ENCODE measurements around the gene ZMYND8. TPM values are rescaled to one million over a fixed set of nuclear protein-coding genes. Genes with fewer than 3 reads are reported as not detected.

ZMYND8 gene
- total and polyA plus RNA-seq, 2 donors (not counting 1 experiment from before 2014, with no cell fraction given): 12.6 to 13.0 TPM

DNA sequence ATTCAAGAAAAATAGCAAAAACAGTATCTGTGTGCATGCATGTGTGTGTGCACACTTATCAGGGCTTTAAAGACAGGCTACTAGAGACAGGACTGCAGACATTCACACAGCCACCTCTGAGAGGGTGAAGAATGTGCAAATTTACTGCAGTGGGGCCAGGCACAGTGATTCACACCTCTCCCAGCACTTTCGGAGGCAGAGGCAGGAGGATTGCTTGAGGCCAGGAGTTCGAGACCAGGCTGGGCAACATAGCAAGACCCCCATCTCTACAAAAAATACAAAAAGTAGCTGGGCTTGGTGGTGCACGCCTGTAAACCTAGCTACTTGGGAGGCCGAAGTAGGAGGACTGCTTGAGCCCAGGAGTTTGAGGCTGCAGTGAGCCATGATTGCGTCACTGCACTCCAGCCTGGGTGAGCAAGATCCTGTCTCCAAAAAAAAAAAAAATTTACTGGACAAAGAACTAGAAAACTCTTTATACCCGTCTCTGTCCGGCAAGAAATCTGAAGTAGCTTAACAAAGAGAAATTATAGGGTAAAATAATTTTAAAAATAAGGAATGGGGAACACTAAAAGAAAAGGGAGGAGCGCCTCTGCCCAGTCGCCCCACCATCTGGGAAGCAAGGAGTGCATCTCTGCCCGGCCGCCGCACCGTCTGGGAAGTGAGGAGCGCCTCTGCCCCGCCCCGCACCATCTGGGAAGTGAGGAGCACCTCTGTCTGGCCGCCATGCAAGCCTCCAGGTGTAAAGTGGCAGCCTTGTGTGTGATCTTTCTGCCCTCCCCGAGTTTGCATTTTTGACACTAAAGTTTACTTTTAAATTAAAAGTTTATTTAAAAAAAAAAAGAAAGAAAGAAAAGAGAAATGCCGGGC lies 105.1 kb downstream of the ZMYND8 start:
- H3K79me2 ChIP-seq (ENCODE audit: control insufficient read depth, insufficient read depth, low read length): no peaks in the 10 kb centered on the region
- no peak overlapping the region for H3K4me3 ChIP-seq (replicated peaks in 1 of 4; ENCODE audit: control extremely low read depth in 1 of 4, insufficient read depth in 1 of 4, low read depth in 3 of 4, low read length in 4 of 4)
- H3K36me3 ChIP-seq (ENCODE audit: control insufficient read depth, insufficient read depth, low read length): peaks cover 8% of the 10 kb centered on the region

DNA sequence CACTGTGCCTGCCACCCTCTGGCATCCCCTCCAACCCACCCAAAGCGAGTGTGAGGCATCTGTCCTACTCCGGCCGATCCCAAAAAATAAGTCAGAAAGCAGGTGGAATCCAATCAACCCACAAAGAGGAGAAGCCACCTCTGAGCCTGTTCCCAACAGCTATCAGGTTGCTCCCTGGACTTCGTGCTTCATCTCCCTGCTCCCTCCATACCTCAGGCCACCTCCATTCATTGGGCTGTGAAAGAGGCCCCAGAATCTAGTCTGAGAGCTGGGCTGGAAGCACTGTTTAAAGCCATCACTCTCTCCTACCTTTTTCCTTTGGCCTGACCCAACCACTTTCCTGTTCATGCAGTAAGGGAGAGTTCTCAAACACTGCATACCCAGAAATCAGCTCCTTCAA lies 106.1 kb downstream of the ZMYND8 start:
- Histone ChIP-seq H3K4me1 (ENCODE audit: control insufficient read depth, extremely low read depth, insufficient read depth, low read length) (peaks cover 2% of the 10 kb centered on the region), H3K4me3 (replicated peaks in 1 of 4; ENCODE audit: control extremely low read depth in 1 of 4, insufficient read depth in 1 of 4, low read depth in 3 of 4, low read length in 4 of 4) (no peak overlapping the region), H3K79me2 (ENCODE audit: control insufficient read depth, insufficient read depth, low read length) (no peaks in the 10 kb centered on the region), H3K27ac (ENCODE audit: insufficient read depth, low read length) (no peak overlapping the region), H3K4me2 (ENCODE audit: extremely low read depth, insufficient read depth, low read length) (no peak overlapping the region), H4K20me1 (ENCODE audit: control insufficient read depth, extremely low read depth, insufficient read depth, low read length) (no peaks in the 10 kb centered on the region), H3K9ac (ENCODE audit: insufficient read depth, low read length) (no peak overlapping the region), H3K27me3 (ENCODE audit: control insufficient read depth, insufficient read depth, low read length) (no peaks in the 10 kb centered on the region), H3K9me3 (ENCODE audit: control insufficient read depth, insufficient read depth, low read depth, low read length) (no peaks in the 10 kb centered on the region), H3K36me3 (ENCODE audit: control insufficient read depth, insufficient read depth, low read length) (peaks cover 10% of the 10 kb centered on the region), H2AFZ (ENCODE audit: low read length) (no peak overlapping the region)
- TF ChIP-seq, protein P1, sequence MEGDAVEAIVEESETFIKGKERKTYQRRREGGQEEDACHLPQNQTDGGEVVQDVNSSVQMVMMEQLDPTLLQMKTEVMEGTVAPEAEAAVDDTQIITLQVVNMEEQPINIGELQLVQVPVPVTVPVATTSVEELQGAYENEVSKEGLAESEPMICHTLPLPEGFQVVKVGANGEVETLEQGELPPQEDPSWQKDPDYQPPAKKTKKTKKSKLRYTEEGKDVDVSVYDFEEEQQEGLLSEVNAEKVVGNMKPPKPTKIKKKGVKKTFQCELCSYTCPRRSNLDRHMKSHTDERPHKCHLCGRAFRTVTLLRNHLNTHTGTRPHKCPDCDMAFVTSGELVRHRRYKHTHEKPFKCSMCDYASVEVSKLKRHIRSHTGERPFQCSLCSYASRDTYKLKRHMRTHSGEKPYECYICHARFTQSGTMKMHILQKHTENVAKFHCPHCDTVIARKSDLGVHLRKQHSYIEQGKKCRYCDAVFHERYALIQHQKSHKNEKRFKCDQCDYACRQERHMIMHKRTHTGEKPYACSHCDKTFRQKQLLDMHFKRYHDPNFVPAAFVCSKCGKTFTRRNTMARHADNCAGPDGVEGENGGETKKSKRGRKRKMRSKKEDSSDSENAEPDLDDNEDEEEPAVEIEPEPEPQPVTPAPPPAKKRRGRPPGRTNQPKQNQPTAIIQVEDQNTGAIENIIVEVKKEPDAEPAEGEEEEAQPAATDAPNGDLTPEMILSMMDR (conservative IDR thresholded peaks at IDR 0.05 in 1 of 2, IDR thresholded peaks at IDR 0.05 in 1 of 2; ENCODE audit: low read depth in 1 of 2, low read length in 2 of 2): no peak
- TF ChIP-seq EZH2 (IDR thresholded peaks at IDR 0.05; ENCODE audit: low read length, missing control alignments): no peak
- DNase-seq (ENCODE audit: low read depth in 2 of 2): no peak

More for the DNA sequence above, 105.1 kb downstream of the ZMYND8 start:
- Histone ChIP-seq H3K4me2 (ENCODE audit: extremely low read depth, insufficient read depth, low read length) (no peak overlapping the region), H3K9me3 (ENCODE audit: control insufficient read depth, insufficient read depth, low read depth, low read length) (no peaks in the 10 kb centered on the region), H3K9ac (ENCODE audit: insufficient read depth, low read length) (no peak overlapping the region), H4K20me1 (ENCODE audit: control insufficient read depth, extremely low read depth, insufficient read depth, low read length) (no peaks in the 10 kb centered on the region), H2AFZ (ENCODE audit: low read length) (no peak overlapping the region), H3K27ac (ENCODE audit: insufficient read depth, low read length) (no peak overlapping the region), H3K4me1 (ENCODE audit: control insufficient read depth, extremely low read depth, insufficient read depth, low read length) (peaks cover 2% of the 10 kb centered on the region), H3K27me3 (ENCODE audit: control insufficient read depth, insufficient read depth, low read length) (no peaks in the 10 kb centered on the region)
- no peak for TF ChIP-seq EZH2 (IDR thresholded peaks at IDR 0.05; ENCODE audit: low read length, missing control alignments)
- TF ChIP-seq, protein P1 (conservative IDR thresholded peaks at IDR 0.05 in 1 of 2, IDR thresholded peaks at IDR 0.05 in 1 of 2; ENCODE audit: low read depth in 1 of 2, low read length in 2 of 2): no peak
- DNase-seq (ENCODE audit: low read depth in 2 of 2): no peak

DNA sequence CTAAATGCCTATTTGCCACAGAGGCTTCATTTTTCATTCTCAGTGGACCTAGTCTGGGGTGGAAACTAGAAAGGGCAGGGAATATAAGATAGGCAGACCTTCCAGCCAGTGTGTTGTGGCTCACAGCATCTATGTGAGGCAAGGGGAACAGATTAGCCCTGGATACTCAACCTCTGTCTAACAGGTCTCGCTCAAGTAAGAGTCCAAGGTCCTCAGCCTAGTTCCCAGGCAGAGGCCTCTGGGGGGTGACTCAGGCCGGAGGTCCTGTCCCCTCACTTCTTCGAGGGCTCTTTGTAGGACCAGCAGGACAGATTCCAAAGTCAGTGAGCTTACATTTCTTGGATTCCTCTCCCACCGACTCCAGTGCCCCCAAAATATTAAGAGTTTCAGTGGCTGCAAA lies 106.6 kb downstream of the ZMYND8 start:
- Histone ChIP-seq H3K4me2 (ENCODE audit: extremely low read depth, insufficient read depth, low read length) (no peak overlapping the region), H3K9me3 (ENCODE audit: control insufficient read depth, insufficient read depth, low read depth, low read length) (no peaks in the 10 kb centered on the region), H3K9ac (ENCODE audit: insufficient read depth, low read length) (no peak overlapping the region), H3K36me3 (ENCODE audit: control insufficient read depth, insufficient read depth, low read length) (peaks cover 10% of the 10 kb centered on the region), H4K20me1 (ENCODE audit: control insufficient read depth, extremely low read depth, insufficient read depth, low read length) (no peaks in the 10 kb centered on the region), H3K27ac (ENCODE audit: insufficient read depth, low read length) (no peak overlapping the region), H3K27me3 (ENCODE audit: control insufficient read depth, insufficient read depth, low read length) (no peaks in the 10 kb centered on the region), H3K4me3 (replicated peaks in 1 of 4; ENCODE audit: control extremely low read depth in 1 of 4, insufficient read depth in 1 of 4, low read depth in 3 of 4, low read length in 4 of 4) (no peak overlapping the region), H2AFZ (ENCODE audit: low read length) (no peak overlapping the region), H3K79me2 (ENCODE audit: control insufficient read depth, insufficient read depth, low read length) (no peaks in the 10 kb centered on the region), H3K4me1 (ENCODE audit: control insufficient read depth, extremely low read depth, insufficient read depth, low read length) (peaks cover 2% of the 10 kb centered on the region)
- no peak for DNase-seq (ENCODE audit: low read depth in 2 of 2)
- TF ChIP-seq EZH2 (IDR thresholded peaks at IDR 0.05; ENCODE audit: low read length, missing control alignments): no peak
- TF ChIP-seq, protein P1 (conservative IDR thresholded peaks at IDR 0.05 in 1 of 2, IDR thresholded peaks at IDR 0.05 in 1 of 2; ENCODE audit: low read depth in 1 of 2, low read length in 2 of 2): no peak
